Iris pigment epithelial cell (primary cell): Measurements from ENCODE around the gene CAMK2N2.

Experiments
- DNase-seq: peaks from one replicate; pipeline ENCODE4 v3.0.0-alpha.2; 2011; ENCODE audit warnings: low read depth

Gene CAMK2N2

DNA sequence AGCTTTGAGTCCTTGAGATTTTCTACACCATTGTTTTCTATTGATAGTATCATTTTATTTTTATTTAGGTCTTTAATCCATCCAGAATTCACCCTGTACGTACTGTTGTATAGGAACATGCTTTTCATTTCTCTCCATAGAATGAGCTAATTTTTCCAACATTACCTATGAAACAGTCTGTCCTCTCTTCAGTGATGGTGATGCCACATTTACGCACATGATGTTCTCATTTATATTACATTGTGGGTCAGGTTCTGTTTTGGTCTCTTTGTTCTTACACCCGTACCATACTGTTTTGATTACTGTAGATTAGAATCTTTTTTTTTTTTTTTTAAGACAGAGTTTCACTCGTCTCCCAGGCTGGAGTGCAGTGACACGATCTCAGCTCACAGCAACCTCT is 49.6 kb downstream of the CAMK2N2 start:
- DNase-seq = no peak

DNA sequence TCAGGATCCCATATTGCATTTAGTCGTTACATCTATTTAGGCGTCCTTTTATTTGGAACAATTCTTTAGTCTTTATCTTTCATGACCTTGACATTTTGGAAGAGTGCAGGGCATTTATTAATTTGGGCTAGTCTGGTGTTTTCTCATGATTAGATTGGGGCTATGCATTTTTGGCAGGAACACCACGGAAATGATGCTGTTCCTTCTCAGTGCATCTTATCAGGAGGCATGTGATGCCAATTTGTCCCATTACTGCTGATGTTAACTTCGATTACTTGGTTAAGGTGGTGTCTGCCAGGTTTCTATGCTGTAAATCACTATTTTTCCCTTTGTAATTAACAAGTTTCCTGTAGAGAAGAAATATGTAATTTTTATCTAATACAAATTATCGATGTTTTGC is 50.1 kb downstream of the CAMK2N2 start:
- no peak for DNase-seq
